ENCODE data around the gene TMEM205. TPM values are rescaled to one million over a fixed set of nuclear protein-coding genes. Genes with fewer than 3 reads are reported as not detected.
"Not testable (repeated sequence)": the region's sequence is repeated elsewhere in the genome, so short reads cannot be mapped to it uniquely, and the experiment has no call there.

TMEM205 gene
- total RNA-seq, 4 donors from 2014 or later, result 159 to 284 (median 164) TPM

GRCh38 chr19:11322269-11323024 lies 23.6 kb downstream of the TMEM205 start:
- no peak for DNase-seq

DNA sequence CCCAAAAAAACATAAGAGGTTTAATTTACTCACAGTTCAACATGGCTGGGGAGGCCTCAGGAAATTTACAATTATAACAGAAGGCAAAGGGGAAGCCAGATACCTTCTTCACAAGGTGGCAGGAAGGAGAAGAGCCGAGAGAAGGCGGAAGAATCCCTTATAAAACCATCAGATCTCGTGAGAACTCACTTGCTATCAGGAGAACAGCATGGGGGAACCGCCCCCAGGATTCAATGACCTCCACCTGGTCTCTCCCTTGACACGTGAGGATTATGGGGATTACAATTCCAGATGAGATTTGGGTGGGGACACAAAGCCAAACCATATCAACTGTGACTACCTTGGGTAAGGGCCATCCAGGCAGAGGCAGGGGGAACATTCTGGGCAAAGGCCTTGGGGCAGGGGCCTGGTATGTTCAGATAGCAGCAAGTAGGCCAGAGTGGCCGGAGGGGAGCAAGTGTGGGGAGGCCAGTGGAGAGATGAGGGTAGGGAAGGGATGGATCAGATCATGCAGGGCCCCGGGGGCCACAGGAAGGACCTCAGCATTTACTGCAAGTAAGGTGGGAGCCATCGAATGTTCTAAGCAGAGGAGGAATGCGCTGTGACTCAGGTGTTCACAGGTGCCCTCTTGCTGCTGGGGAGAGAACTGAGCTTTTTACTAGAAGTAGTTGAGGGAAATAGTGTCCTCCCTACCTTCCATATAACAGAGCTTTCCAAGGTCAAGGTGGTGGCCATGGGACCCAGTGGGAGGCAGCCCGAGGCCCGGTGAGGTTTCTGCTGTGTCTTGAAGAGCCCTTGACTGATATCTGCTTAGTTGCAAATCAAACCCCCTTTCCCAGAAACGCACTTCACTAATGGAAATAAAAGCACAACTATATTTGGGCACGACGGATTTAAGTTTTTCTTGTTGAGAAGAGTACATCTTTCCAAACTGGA lies 24.6 kb downstream of the TMEM205 start:
- peaks cover 0 to 1% of the 10 kb centered on the region in 2 donors for H3K36me3 ChIP-seq
- H3K27me3 ChIP-seq, result peaks cover 0 to 6% (median 4%) of the 10 kb centered on the region in 3 donors
- H3K27ac ChIP-seq, result peak overlapping the region in 1 of 4 donors; percentile 9
- DNase-seq (no peak), ATAC-seq (no peak)
- TF ChIP-seq POLR2A (IDR thresholded peaks at IDR 0.05), result no peak
- H3K9me3 ChIP-seq, result no peaks in the 10 kb centered on the region
- H3K4me3 ChIP-seq, result no peak overlapping the region
- peaks cover 10 to 11% of the 10 kb centered on the region in 2 donors for H3K4me1 ChIP-seq
- in situ Hi-C loops (cut with MboI; ENCODE audit: low sequenced_read_pairs in 4 of 4), result no loop called here
- intact Hi-C loops (cut with DNase I; ENCODE audit: low total_unique reads), result no loop called here

More at GRCh38 chr19:11322269-11323024, 23.6 kb downstream of the TMEM205 start:
- no peaks in the 10 kb centered on the region for H3K9me3 ChIP-seq
- no peak for ATAC-seq
- in situ Hi-C loops (cut with MboI; ENCODE audit: low sequenced_read_pairs in 4 of 4) (no loop called here), intact Hi-C loops (cut with DNase I; ENCODE audit: low total_unique reads) (no loop called here)
- no peak for TF ChIP-seq POLR2A (IDR thresholded peaks at IDR 0.05)
- no peak for TF ChIP-seq CTCF (IDR thresholded peaks at IDR 0.05 in 4 of 5, conservative IDR thresholded peaks at IDR 0.05 in 1 of 5)
- peaks cover 0 to 11% of the 10 kb centered on the region in 2 donors for H3K36me3 ChIP-seq
- H3K27me3 ChIP-seq, result peaks cover 0 to 6% (median 4%) of the 10 kb centered on the region in 3 donors
- no peak overlapping the region for H3K4me3 ChIP-seq
- peaks cover 10 to 11% of the 10 kb centered on the region in 2 donors for H3K4me1 ChIP-seq
- H3K27ac ChIP-seq, result peak overlapping the region in 2 of 4 donors; percentile 71 to 76

- DNase-seq; H3K9me3 ChIP-seq; intact Hi-C loops (cut with DNase I; ENCODE audit: low total_unique reads); H3K36me3 ChIP-seq; H3K4me3 ChIP-seq; H3K27ac ChIP-seq; in situ Hi-C loops (cut with MboI; ENCODE audit: low sequenced_read_pairs in 4 of 4); H3K27me3 ChIP-seq; ATAC-seq: not testable (repeated sequence)
- H3K4me1 ChIP-seq, result peaks cover 10 to 11% of the 10 kb centered on the region in 2 donors
Measured at GRCh38 chr19:11320278-11320995, 25.6 kb downstream of the TMEM205 start.

DNA sequence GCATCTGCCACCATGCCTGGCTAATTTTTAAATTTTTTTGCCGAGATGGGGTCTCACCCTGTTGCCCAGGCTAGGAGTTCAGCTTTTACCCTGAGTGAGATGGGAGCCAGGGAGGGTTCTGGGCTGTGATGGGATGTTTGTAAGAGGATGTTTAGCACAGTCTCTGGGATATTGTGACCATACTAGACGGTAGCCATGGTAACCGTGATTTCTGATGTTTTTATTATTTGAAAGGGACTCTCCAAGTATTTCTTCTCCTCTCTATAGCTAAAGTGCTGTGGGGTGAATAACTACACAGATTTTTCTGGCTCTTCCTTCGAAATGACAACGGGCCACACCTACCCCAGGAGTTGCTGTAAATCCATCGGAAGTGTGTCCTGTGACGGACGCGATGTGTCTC lies 39.7 kb downstream of the TMEM205 start:
- Histone ChIP-seq H3K27ac (no peak overlapping the region), H3K36me3 (no peaks in the 10 kb centered on the region), H3K9me3 (no peaks in the 10 kb centered on the region), H3K4me3 (no peak overlapping the region), H3K4me1 (no peaks in the 10 kb centered on the region), H3K27me3 (peaks cover 0 to 3% (median 3%) of the 10 kb centered on the region in 3 donors)
- in situ Hi-C loops (cut with MboI; ENCODE audit: low sequenced_read_pairs in 4 of 4) (no loop called here), intact Hi-C loops (cut with DNase I; ENCODE audit: low total_unique reads) (no loop called here)
- ATAC-seq, result no peak
- TF ChIP-seq CTCF (IDR thresholded peaks at IDR 0.05 in 4 of 5, conservative IDR thresholded peaks at IDR 0.05 in 1 of 5) (no peak), POLR2A (IDR thresholded peaks at IDR 0.05) (no peak)
- DNase-seq, result no peak

GRCh38 chr19:11304936-11305335 lies 41.1 kb downstream of the TMEM205 start:
- no peaks in the 10 kb centered on the region for H3K9me3 ChIP-seq
- ATAC-seq, result no peak
- TF ChIP-seq CTCF (IDR thresholded peaks at IDR 0.05 in 4 of 5, conservative IDR thresholded peaks at IDR 0.05 in 1 of 5), result no peak
- no peak for TF ChIP-seq POLR2A (IDR thresholded peaks at IDR 0.05)
- peaks cover 0 to 3% (median 3%) of the 10 kb centered on the region in 3 donors for H3K27me3 ChIP-seq
- no peak overlapping the region for H3K27ac ChIP-seq
- in situ Hi-C loops (cut with MboI; ENCODE audit: low sequenced_read_pairs in 4 of 4) (no loop called here), intact Hi-C loops (cut with DNase I; ENCODE audit: low total_unique reads) (no loop called here)
- H3K36me3 ChIP-seq, result no peaks in the 10 kb centered on the region
- no peaks in the 10 kb centered on the region for H3K4me1 ChIP-seq
- no peak overlapping the region for H3K4me3 ChIP-seq
- no peak for DNase-seq

All from gastrocnemius medialis (tissue), 4 donors.